DOHH2 (cell line): ENCODE results near the gene UMODL1.

Experiments
- H3F3A ChIP-seq: fragments of 200-600 bp; sonication (generic), shearing (Covaris generic); 2 replicates; pipeline ENCODE4 v1.6.0; 2016; ENCODE audit warnings: antibody characterized with exemption, mild to moderate bottlenecking; ENCODE audit not compliant: control insufficient read depth, insufficient read depth
- H3K27ac ChIP-seq: fragments of 200-600 bp; sonication (generic); 2 replicates; pipeline ENCODE4 v1.5.1; 2014; ENCODE audit warnings: low read depth, mild to moderate bottlenecking, low read length, moderate library complexity
- H3K27me3 ChIP-seq: fragments of 200-600 bp; sonication (generic); 2 replicates; pipeline ENCODE4 v1.6.1; 2014; ENCODE audit warnings: mild to moderate bottlenecking, low read length, mixed read lengths; ENCODE audit not compliant: control insufficient read depth
- H3K36me3 ChIP-seq: fragments of 200-600 bp; sonication (generic); 2 replicates; pipeline ENCODE4 v1.6.1; 2014; ENCODE audit warnings: mild to moderate bottlenecking, low read length, moderate library complexity, mixed read lengths; ENCODE audit not compliant: control insufficient read depth
- H3K4me1 ChIP-seq: fragments of 200-600 bp; sonication (generic); 2 replicates; pipeline ENCODE4 v1.6.1; 2014; ENCODE audit warnings: mild to moderate bottlenecking, low read length, mixed read lengths; ENCODE audit not compliant: control insufficient read depth
- H3K4me2 ChIP-seq: fragments of 200-600 bp; sonication (generic); 2 replicates; pipeline ENCODE4 v1.6.0; 2014; ENCODE audit warnings: mild to moderate bottlenecking, low read length, moderate library complexity
- H3K4me3 ChIP-seq: fragments of 200-600 bp; sonication (generic); 2 replicates; pipeline ENCODE4 v1.5.1; 2014; ENCODE audit warnings: mild to moderate bottlenecking, low read length, mixed read lengths
- H3K79me2 ChIP-seq: fragments of 200-600 bp; sonication (generic); 2 replicates; pipeline ENCODE4 v1.6.1; 2014; ENCODE audit warnings: mild to moderate bottlenecking, low read length, mixed read lengths; ENCODE audit not compliant: control insufficient read depth
- H3K9me2 ChIP-seq: fragments of 200-600 bp; sonication (generic); replicated peaks from 2 replicates; pipeline ENCODE4 v1.6.1; 2014; ENCODE audit warnings: mild to moderate bottlenecking, low read length, mixed read lengths; ENCODE audit not compliant: control insufficient read depth
- H3K9me3 ChIP-seq: fragments of 200-600 bp; sonication (generic); 2 replicates; pipeline ENCODE4 v1.6.1; 2014; ENCODE audit warnings: antibody characterized with exemption, low read length, mixed read lengths; ENCODE audit not compliant: control insufficient read depth, insufficient read depth
- H4K20me1 ChIP-seq: fragments of 200-600 bp; sonication (generic); 2 replicates; pipeline ENCODE4 v1.6.0; 2014; ENCODE audit warnings: low read depth, mild to moderate bottlenecking, antibody characterized with exemption, low read length, moderate library complexity; ENCODE audit not compliant: control insufficient read depth, insufficient read depth
- CTCF ChIP-seq: fragments of 200-600 bp; sonication (generic); IDR thresholded peaks from one replicate; pipeline ENCODE4 v1.5.1; 2014; ENCODE audit warnings: antibody characterized with exemption, mild to moderate bottlenecking, low read depth, low read length; ENCODE audit not compliant: poor library complexity, severe bottlenecking
- EZH2phosphoT487 ChIP-seq: fragments of 200-600 bp; sonication (generic); IDR thresholded peaks from 2 replicates; pipeline ENCODE4 v1.6.1; 2017; ENCODE audit warnings: borderline replicate concordance, mild to moderate bottlenecking, antibody characterized with exemption, low read length, moderate library complexity, mixed read lengths

UMODL1 gene

GRCh38 chr21:42109873-42110525, 38.9 kb downstream of the UMODL1 start:
- Histone ChIP-seq H3K27ac (no peak overlapping the region), H3K4me2 (no peak overlapping the region), H4K20me1 (no peaks in the 10 kb centered on the region), H3K9me3 (no peaks in the 10 kb centered on the region), H3K36me3 (no peaks in the 10 kb centered on the region), H3K27me3 (peaks cover 3% of the 10 kb centered on the region; the same call in 1 of the 2 replicates), H3K4me1 (peaks cover 41% of the 10 kb centered on the region), H3K79me2 (no peaks in the 10 kb centered on the region), H3K9me2 (no peaks in the 10 kb centered on the region), H3K4me3 (no peak overlapping the region), H3F3A (peaks cover 2% of the 10 kb centered on the region; the same call in 1 of the 2 replicates)
- no peak for TF ChIP-seq EZH2phosphoT487
- no peak for TF ChIP-seq CTCF

GRCh38 chr21:42110691-42111469, 39.8 kb downstream of the UMODL1 start:
- no peak for TF ChIP-seq CTCF
- Histone ChIP-seq H3F3A (peaks cover 2% of the 10 kb centered on the region; the same call in 1 of the 2 replicates), H3K9me2 (no peaks in the 10 kb centered on the region), H3K79me2 (no peaks in the 10 kb centered on the region), H3K27me3 (peaks cover 3% of the 10 kb centered on the region; the same call in 1 of the 2 replicates), H4K20me1 (no peaks in the 10 kb centered on the region), H3K36me3 (no peaks in the 10 kb centered on the region), H3K4me1 (peaks cover 41% of the 10 kb centered on the region), H3K4me2 (no peak overlapping the region), H3K27ac (no peak overlapping the region), H3K9me3 (no peaks in the 10 kb centered on the region), H3K4me3 (no peak overlapping the region)

- Histone ChIP-seq H3K4me3 (no peak overlapping the region), H3K36me3 (no peaks in the 10 kb centered on the region), H3K27ac (no peak overlapping the region), H3K9me2 (no peaks in the 10 kb centered on the region), H4K20me1 (no peaks in the 10 kb centered on the region), H3K79me2 (no peaks in the 10 kb centered on the region), H3K4me1 (peaks cover 43% of the 10 kb centered on the region), H3K27me3 (peaks cover 3% of the 10 kb centered on the region; the same call in 1 of the 2 replicates), H3F3A (peaks cover 2% of the 10 kb centered on the region; the same call in 1 of the 2 replicates), H3K4me2 (no peak overlapping the region), H3K9me3 (no peaks in the 10 kb centered on the region)
- no peak for TF ChIP-seq EZH2phosphoT487
- TF ChIP-seq CTCF: no peak
Observed at GRCh38 chr21:42111470-42111743, 40.3 kb downstream of the UMODL1 start.
